Raji (cell line): ENCODE measurements around the gene CD68.

Source experiments
- POLR2A ChIP-seq: IDR thresholded peaks from 2 replicates; pipeline ENCODE4 v1.6.1; 2011; ENCODE audit warnings: low read depth, low read length, control low read depth; ENCODE audit not compliant: insufficient read depth

Gene CD68

DNA sequence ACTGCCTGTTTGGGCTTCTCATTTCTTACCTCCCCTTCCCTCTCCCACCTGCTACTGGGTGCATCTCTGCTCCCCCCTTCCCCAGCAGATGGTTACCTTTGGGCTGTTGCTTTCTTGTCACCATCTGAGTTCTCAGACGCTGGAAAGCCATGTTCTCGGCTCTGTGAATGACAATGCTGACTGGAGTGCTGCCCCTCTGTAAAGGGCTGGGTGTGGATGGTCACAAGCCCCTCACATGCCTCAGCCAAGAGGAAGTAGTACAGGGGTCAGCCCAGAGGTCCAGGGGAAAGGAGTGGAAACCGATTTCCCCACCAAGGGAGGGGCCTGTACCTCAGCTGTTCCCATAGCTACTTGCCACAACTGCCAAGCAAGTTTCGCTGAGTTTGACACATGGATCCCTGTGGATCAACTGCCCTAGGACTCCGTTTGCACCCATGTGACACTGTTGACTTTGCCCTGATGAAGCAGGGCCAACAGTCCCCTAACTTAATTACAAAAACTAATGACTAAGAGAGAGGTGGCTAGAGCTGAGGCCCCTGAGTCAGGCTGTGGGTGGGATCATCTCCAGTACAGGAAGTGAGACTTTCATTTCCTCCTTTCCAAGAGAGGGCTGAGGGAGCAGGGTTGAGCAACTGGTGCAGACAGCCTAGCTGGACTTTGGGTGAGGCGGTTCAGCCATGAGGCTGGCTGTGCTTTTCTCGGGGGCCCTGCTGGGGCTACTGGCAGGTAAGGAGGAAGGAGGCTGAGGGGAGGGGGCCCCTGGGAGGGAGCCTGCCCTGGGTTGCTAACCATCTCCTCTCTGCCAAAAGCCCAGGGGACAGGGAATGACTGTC is at the start of gene CD68:
Gene CD68, plus strand, starts transcription at position 638 of the 833 bp plus-strand sequence. Its CDS starts 40 bp downstream, at position 678.
- peak; percentile 44; the same call in 1 of the 2 replicates for TF ChIP-seq POLR2A

DNA sequence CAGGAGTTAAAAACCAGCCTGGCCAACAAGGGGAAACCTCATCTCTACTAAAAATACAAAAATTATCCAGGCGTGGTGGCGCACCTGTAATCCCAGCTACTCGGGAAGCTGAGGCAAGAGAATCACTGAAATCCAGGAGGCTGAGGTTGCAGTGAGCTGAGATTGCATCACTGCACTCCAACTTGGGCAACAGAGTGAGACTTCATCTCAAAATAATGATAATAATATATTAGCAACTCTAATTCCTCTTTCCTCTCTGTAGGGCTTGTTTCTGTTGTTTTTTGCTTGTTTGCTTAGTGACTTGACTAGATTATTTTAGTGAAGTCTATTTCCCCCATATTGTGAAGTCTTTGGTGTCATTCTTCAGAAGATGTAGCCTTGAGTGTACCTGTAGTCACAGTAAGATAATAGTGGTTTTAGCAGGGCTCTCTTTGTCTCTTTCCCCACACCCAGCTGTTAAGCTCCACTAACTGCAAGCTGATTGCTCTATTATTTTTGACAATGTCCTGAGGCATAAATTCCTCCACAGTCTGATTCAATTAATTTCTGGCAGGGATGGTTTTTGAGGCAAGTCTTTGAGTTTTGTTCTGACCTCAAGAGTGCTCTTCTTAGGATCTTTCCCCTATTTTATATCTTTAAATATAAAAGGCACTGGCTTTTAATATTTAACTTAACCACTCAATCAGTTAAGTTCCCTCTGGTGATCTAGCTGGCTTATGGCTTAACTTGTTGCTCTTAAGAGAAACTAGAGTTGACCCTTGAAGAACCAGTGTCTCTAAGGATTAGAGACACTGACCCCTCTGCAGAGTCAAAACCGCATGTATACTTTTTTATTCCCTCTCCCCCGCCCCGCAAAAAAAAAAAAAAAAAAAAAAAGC is 49.2 kb upstream of the CD68 start:
- no peak for TF ChIP-seq POLR2A

GRCh38 chr17:7538050-7538449 is 41.4 kb upstream of the CD68 start:
- no peak for TF ChIP-seq POLR2A

- TF ChIP-seq POLR2A = no peak
Observed at GRCh38 chr17:7538891-7539545, 40.4 kb upstream of the CD68 start.

GRCh38 chr17:7541074-7541621 is 38.3 kb upstream of the CD68 start:
- no peak for TF ChIP-seq POLR2A

- no peak for TF ChIP-seq POLR2A
Observed at GRCh38 chr17:7544911-7545310, 34.5 kb upstream of the CD68 start.

- no peak for TF ChIP-seq POLR2A
Observed at GRCh38 chr17:7548585-7549400, 30.6 kb upstream of the CD68 start, which contains the start of gene TNFSF12. Gene TNFSF12 (plus strand): TSS chr17:7549058. CDS start chr17:7549154, 96 bp downstream.

GRCh38 chr17:7549401-7550055 is 29.9 kb upstream of the CD68 start:
- TF ChIP-seq POLR2A = no peak

- no peak for TF ChIP-seq POLR2A
Observed at GRCh38 chr17:7550344-7550743, 29.1 kb upstream of the CD68 start.

DNA sequence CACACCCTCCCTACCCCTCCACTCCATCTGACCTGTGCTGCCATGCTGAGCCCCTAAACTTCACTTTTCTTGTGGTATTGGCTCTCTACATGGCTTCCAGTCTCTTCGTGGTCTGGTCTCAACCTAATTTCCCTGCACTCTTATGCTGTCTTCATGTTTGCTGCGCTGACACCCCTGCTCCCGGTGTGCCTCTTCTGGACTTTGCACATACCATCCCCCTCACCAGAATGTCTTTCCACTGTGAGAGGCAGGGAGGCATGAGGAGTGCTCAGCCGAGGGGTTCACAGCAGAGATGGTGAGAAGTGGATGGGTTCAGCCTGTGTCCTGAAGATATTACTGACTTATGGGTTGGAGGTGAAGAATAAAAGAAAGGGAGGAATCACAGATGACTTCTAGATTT is 28.0 kb upstream of the CD68 start:
- TF ChIP-seq POLR2A = no peak

GRCh38 chr17:7552621-7553051 is 26.8 kb upstream of the CD68 start:
- no peak for TF ChIP-seq POLR2A

DNA sequence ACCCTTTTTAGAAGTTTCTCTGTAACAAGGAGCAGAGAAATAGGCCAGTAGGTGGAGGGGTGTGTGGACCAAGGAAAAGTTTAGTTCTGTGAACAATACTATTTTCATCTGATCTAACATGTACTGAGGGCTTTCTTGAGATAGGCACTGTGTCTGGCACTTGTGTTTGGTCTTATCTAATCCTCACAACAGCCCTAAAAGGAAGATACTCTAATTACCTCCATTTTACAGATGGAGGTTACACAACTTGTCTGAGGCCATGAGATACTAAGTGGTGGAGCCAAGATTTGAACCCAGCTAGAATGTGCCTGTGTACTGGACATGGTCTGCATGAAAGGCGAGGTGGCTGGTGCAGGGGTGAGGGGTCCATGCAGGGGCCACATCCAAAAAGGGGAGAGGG is 26.1 kb upstream of the CD68 start:
- no peak for TF ChIP-seq POLR2A

DNA sequence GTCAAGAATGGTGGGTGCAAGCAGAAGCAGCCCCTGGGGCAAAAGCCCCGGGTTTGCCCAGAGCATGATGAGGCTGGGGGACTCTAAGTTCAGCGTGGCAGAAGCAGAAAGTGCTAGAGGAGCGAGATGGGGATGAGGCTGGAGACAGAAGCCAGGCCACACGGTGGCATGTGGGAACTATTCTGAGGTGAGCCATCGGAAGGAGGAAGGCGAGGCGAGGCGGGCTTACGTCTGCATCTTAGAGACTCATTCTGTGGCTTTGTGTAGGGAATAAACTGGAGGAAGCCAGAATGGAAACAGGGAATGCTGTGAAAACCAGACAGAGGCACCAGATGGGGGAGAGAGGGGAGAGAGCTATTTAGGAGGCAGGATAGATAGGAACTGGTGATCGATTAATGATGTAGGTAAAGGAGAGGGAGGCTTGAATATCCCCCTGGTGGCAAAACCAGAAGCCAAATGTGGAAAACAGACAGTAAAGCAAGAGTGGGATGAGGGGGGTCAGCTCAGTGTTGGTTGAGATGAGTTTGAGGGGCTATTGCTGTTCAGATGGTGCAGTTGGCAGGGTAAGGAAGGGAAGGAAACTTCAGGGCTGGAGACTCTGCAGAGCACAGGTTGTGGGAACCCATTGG is 24.0 kb upstream of the CD68 start:
- TF ChIP-seq POLR2A = no peak

GRCh38 chr17:7556627-7557026 is 22.8 kb upstream of the CD68 start:
- TF ChIP-seq POLR2A = no peak
